Trophoblast cell (in vitro differentiated cells and primary cell): ENCODE measurements around the gene OR2V2. TPM values are rescaled to one million over a fixed set of nuclear protein-coding genes. Genes with fewer than 3 reads are reported as not detected.
"Not testable (repeated sequence)": the region's sequence is repeated elsewhere in the genome, so short reads cannot be mapped to it uniquely, and the experiment has no call there.

Experiments used
- DNase-seq, 2 donors: peaks; one replicate each; pipeline ENCODE4 v3.0.0-alpha.2; 2016
- H2AFZ ChIP-seq: 2 replicates; pipeline ENCODE4 v1.6.1; 2013; ENCODE audit warnings: low read length, moderate library complexity, mild to moderate bottlenecking; ENCODE audit not compliant: insufficient read depth, poor library complexity
- H2AK5ac ChIP-seq: 2 replicates; pipeline ENCODE4 v1.6.1; 2013; ENCODE audit warnings: mild to moderate bottlenecking, low read length
- H2BK120ac ChIP-seq: 2 replicates; pipeline ENCODE4 v1.6.1; 2013; ENCODE audit warnings: low read length, mild to moderate bottlenecking, moderate library complexity; ENCODE audit not compliant: insufficient read depth, poor library complexity
- H2BK12ac ChIP-seq: 2 replicates; pipeline ENCODE4 v1.6.1; 2013; ENCODE audit warnings: mild to moderate bottlenecking, low read length, moderate library complexity
- H2BK5ac ChIP-seq: 2 replicates; pipeline ENCODE4 v1.6.1; 2013; ENCODE audit warnings: low read length, low read depth, moderate library complexity, mild to moderate bottlenecking; ENCODE audit not compliant: poor library complexity
- H3K14ac ChIP-seq: 2 replicates; pipeline ENCODE4 v1.6.1; 2013; ENCODE audit warnings: mild to moderate bottlenecking, low read length
- H3K18ac ChIP-seq: 2 replicates; pipeline ENCODE4 v1.6.1; 2013; ENCODE audit warnings: mild to moderate bottlenecking, low read length
- H3K23ac ChIP-seq: 2 replicates; pipeline ENCODE4 v1.6.1; 2013; ENCODE audit warnings: low read length
- H3K27ac ChIP-seq: 2 replicates; pipeline ENCODE4 v1.5.1; 2013; ENCODE audit warnings: low read depth, mild to moderate bottlenecking, inconsistent platforms, low read length, moderate library complexity
- H3K27me3 ChIP-seq: 2 replicates; pipeline ENCODE4 v1.6.1; 2013; ENCODE audit warnings: inconsistent platforms, mild to moderate bottlenecking, low read length, moderate library complexity; ENCODE audit not compliant: insufficient read depth
- H3K36me3 ChIP-seq, 2 experiments: 1 replicate in 1 of 2; 2 replicates in 1 of 2; pipeline ENCODE4 v1.6.1; 2013; ENCODE audit warnings: low read length in 2 of 2, mild to moderate bottlenecking in 2 of 2, moderate library complexity in 1 of 2; ENCODE audit not compliant: insufficient read depth in 2 of 2, control insufficient read depth in 1 of 2
- H3K4ac ChIP-seq: 2 replicates; pipeline ENCODE4 v1.6.1; 2013; ENCODE audit warnings: low read depth, mild to moderate bottlenecking, low read length, moderate library complexity
- H3K4me1 ChIP-seq, 2 experiments: 1 replicate in 1 of 2; 2 replicates in 1 of 2; pipeline ENCODE4 v1.6.1; 2013; ENCODE audit warnings: low read length in 2 of 2, mild to moderate bottlenecking in 2 of 2, moderate library complexity in 1 of 2; ENCODE audit not compliant: insufficient read depth in 2 of 2, control insufficient read depth in 1 of 2
- H3K4me2 ChIP-seq: 2 replicates; pipeline ENCODE4 v1.6.1; 2013; ENCODE audit warnings: inconsistent platforms, mild to moderate bottlenecking, low read length, moderate library complexity
- H3K4me3 ChIP-seq: 2 replicates; pipeline ENCODE4 v1.5.1; 2013; ENCODE audit warnings: mild to moderate bottlenecking, low read depth, low read length, inconsistent platforms
- H3K79me1 ChIP-seq: one replicate; pipeline ENCODE4 v1.6.1; 2013; ENCODE audit warnings: low read length
- H3K79me2 ChIP-seq: 2 replicates; pipeline ENCODE4 v1.6.1; 2013; ENCODE audit warnings: low read length, mild to moderate bottlenecking; ENCODE audit not compliant: control insufficient read depth, insufficient read depth, poor library complexity
- H3K9ac ChIP-seq: 2 replicates; pipeline ENCODE4 v1.6.1; 2013; ENCODE audit warnings: mild to moderate bottlenecking, low read length
- H3K9me3 ChIP-seq: 2 replicates; pipeline ENCODE4 v1.6.1; 2013; ENCODE audit warnings: low read depth, mild to moderate bottlenecking, control low read depth, inconsistent platforms, low read length; ENCODE audit not compliant: insufficient read depth
- H4K12ac ChIP-seq: 2 replicates; pipeline ENCODE4 v1.6.1; 2013; ENCODE audit warnings: low read depth, mild to moderate bottlenecking, low read length, moderate library complexity
- H4K8ac ChIP-seq: 2 replicates; pipeline ENCODE4 v1.6.1; 2013; ENCODE audit warnings: low read depth, mild to moderate bottlenecking, low read length, moderate library complexity
- H4K91ac ChIP-seq: one replicate; pipeline ENCODE4 v1.6.1; 2013; ENCODE audit warnings: low read depth, mild to moderate bottlenecking, low read length, moderate library complexity
- WGBS: extraction: QIAGEN DNeasy Blood & Tissue Kit; methylation state at CpG from one replicate; pipeline ENCODE4 v1.1.7; 2013; ENCODE audit warnings: missing lambda C conversion rate; ENCODE audit not compliant: insufficient read length, insufficient coverage; ENCODE audit errors: extremely low coverage; 5-methylcytosine and 5-hydroxymethylcytosine counted together
- polyA plus RNA-seq: library from polyadenylated mRNA; stranded (reverse); fragments of 200-250 nt; gene quantifications from 2 replicates; pipeline ENCODE4 v1.2.3, GENCODE V29; 2013

OR2V2 gene, protein sequence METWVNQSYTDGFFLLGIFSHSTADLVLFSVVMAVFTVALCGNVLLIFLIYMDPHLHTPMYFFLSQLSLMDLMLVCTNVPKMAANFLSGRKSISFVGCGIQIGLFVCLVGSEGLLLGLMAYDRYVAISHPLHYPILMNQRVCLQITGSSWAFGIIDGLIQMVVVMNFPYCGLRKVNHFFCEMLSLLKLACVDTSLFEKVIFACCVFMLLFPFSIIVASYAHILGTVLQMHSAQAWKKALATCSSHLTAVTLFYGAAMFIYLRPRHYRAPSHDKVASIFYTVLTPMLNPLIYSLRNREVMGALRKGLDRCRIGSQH
- polyA plus RNA-seq = 0.04 TPM in 2 replicates

DNA sequence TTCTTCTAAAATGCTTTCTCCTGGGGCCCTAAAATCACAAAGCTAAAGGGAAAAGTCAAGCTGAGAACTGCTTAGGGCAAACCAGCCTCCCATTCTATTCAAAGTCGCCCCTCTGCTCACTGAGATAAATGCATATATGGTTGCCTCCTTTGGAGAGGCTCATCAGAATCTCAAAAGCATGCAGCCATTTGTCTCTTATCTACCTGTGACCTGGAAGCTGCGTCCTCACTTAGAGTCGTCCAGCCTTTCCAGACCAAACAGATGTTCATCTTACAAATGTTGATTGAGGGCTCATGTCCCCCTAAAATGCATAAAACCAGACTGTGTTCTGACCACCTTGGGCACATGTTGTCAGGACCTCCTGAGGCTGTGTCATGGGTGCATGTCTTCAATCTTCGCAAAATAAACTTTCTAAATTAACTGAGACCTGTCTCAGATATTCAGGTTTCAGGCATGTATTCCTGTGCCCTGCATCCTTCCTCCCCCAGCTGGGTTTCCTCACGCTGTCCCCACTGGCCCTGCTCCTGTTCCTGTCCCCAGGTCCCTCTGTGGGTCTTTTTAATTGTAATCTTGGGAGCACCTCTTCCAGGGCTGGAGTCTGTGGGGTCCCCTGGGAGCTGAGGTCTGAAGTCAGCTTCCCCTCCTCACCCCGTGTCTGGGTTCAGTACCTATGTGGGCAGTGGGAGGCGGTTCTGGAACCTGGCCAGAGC lies at the start of gene OR2V2:
Gene OR2V2, plus strand, starts transcription at position 660 of the 710 bp plus-strand sequence. CDS start 7,357 bp downstream, outside the sequence.
- not testable (repeated sequence) for DNase-seq, H4K91ac ChIP-seq, H3K18ac ChIP-seq, H3K79me1 ChIP-seq, H2BK12ac ChIP-seq, H2AFZ ChIP-seq, H3K4ac ChIP-seq, H2BK120ac ChIP-seq, H3K4me1 ChIP-seq, H4K12ac ChIP-seq, H3K9me3 ChIP-seq, H4K8ac ChIP-seq, H2AK5ac ChIP-seq, H3K9ac ChIP-seq, H3K4me2 ChIP-seq, H3K79me2 ChIP-seq, H3K27ac ChIP-seq, H3K27me3 ChIP-seq, H3K36me3 ChIP-seq, H3K23ac ChIP-seq, H3K14ac ChIP-seq, H2BK5ac ChIP-seq, H3K4me3 ChIP-seq
- no CpG with 5 or more reads among the region's 7 CpGs for WGBS

DNA sequence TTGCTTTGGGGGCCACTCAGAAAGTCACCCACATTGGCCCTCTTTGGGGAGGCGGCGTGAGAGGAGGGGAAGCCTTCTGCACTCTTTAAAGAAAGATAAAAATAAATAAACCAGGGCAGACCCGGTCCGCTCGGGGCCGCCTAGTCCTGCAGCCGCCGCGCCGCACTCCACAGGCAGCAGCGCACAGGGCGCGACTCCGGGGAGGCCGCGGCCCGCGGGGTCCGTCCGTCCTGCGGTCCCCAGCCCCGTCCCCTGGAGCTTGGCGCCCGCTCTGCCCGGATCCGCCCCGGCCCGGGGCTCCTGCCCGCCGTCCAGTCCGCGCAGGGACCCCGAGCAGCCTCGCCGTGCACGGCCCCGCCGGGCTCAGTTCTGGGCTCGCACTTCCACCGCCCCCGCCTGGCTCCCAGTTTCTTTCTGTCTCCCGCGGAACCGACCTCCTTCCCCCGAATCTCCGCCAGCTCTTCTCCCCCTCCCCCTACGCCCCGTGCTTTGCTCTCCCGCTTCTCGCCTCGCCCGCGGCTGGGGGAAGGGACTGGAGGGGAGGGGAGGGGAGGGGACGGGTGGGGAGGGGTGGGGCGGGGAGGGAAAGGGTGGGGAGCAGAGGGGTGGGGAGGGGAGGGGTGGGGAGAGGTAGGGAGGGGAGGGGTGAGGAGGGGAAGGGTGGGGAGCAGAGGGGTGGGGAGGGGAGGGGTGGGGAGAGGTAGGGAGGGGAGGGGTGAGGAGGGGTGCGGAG lies 49.5 kb upstream of the OR2V2 start:
- not testable (repeated sequence) for H3K23ac ChIP-seq, H2AK5ac ChIP-seq, H3K79me2 ChIP-seq, H3K4me2 ChIP-seq, H4K8ac ChIP-seq, H4K12ac ChIP-seq, H4K91ac ChIP-seq, H3K4ac ChIP-seq, H2BK120ac ChIP-seq, H3K9ac ChIP-seq, H3K18ac ChIP-seq, H3K14ac ChIP-seq, H3K27ac ChIP-seq, H3K4me3 ChIP-seq, H3K36me3 ChIP-seq, DNase-seq, H2BK5ac ChIP-seq, H2BK12ac ChIP-seq, H3K4me1 ChIP-seq, H2AFZ ChIP-seq, H3K79me1 ChIP-seq
- WGBS = no CpG with 5 or more reads among the region's 56 CpGs
- Histone ChIP-seq H3K27me3 (peaks cover 20% of the 10 kb centered on the region), H3K9me3 (peaks cover 11% of the 10 kb centered on the region)

DNA sequence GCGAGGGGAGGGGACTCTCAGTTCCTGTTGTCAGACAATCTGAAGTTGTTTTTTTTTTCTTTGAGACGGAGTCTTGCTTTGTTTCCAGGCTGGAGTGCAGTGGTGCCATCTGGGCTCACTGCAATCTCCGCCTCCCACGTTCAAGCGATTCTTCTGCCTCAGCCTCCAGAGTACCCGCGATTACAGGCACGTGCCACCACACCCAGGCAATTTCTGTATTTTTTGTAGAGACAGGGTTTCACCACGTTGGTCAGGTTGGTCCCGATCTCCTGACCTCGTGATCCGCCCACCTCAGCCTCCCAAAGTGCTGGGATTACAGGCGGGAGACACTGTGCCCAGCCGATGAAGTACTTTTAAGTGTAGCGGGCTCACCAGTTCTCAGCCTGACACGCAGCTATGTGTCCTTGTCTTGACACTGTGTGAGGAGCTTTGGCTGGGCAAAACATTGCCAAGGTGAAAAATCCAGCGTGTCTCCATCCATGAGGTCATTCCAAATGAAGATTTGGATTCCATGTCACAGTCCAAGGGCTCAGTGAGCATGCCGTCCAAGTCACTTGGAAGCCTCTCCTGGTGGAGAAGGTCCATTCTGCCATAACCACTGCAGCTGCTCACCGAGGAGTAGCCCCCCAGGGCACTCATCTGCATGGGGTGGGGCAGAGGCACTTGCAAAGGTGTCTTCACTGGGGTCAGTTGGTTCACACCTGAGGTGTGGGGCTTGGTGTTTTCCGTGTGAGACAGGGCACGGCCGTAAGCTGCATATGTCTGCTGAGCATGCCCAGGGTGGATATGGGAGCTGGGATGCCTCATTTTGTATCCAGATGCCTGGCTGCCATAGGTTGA lies 48.4 kb upstream of the OR2V2 start:
- no peak overlapping the region for H3K4ac ChIP-seq
- no peak overlapping the region for H3K14ac ChIP-seq
- H2BK5ac ChIP-seq = no peak overlapping the region
- peaks cover 0 to 3% of the 10 kb centered on the region in 2 experiments for H3K4me1 ChIP-seq
- H3K4me3 ChIP-seq = no peak overlapping the region
- H2AFZ ChIP-seq = no peak overlapping the region
- no peak overlapping the region for H2BK12ac ChIP-seq
- no peak overlapping the region for H3K23ac ChIP-seq
- no peaks in the 10 kb centered on the region for H3K36me3 ChIP-seq
- no peak overlapping the region for H4K12ac ChIP-seq
- H3K18ac ChIP-seq = no peak overlapping the region
- H3K9ac ChIP-seq = no peak overlapping the region
- no peak for DNase-seq
- H4K91ac ChIP-seq = no peak overlapping the region
- no peak overlapping the region for H2AK5ac ChIP-seq
- no peaks in the 10 kb centered on the region for H3K79me1 ChIP-seq
- H4K8ac ChIP-seq = no peak overlapping the region
- H2BK120ac ChIP-seq = no peak overlapping the region
- H3K4me2 ChIP-seq = no peak overlapping the region
- WGBS = no CpG with 5 or more reads among the region's 22 CpGs
- no peaks in the 10 kb centered on the region for H3K79me2 ChIP-seq
- peaks cover 21% of the 10 kb centered on the region for H3K27me3 ChIP-seq
- peaks cover 11% of the 10 kb centered on the region for H3K9me3 ChIP-seq
- no peak overlapping the region for H3K27ac ChIP-seq

DNA sequence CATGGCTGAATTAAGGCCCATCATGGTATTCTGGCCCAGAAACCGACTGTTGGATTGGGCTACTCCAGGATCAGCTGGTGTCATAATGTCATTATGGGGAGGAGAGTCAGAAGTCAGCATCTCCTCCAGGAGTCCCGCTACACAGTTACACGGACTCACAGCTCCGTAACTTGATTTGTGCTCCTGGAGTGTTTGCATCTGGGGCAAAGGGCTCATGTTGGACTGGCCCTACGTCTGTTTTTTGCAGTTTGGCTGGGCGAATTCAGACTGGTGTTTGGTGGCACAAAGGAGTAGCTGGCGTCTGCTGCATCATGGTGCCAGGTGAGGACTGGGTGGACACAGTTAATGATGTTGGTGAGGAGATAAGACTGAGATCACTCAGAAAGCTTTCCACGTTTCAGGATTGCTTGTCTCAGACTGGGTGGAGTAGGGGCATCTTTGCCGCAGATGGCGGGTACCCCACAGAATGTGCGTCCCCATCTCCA lies 47.7 kb upstream of the OR2V2 start:
- Histone ChIP-seq H3K36me3 (no peaks in the 10 kb centered on the region), H3K4ac (no peak overlapping the region), H3K4me3 (no peak overlapping the region), H3K27me3 (peaks cover 27% of the 10 kb centered on the region), H3K14ac (no peak overlapping the region), H2AK5ac (no peak overlapping the region), H4K12ac (no peak overlapping the region), H4K91ac (no peak overlapping the region), H3K4me2 (no peak overlapping the region), H2BK12ac (no peak overlapping the region), H3K9me3 (peaks cover 13% of the 10 kb centered on the region), H4K8ac (no peak overlapping the region), H2BK120ac (no peak overlapping the region), H2AFZ (no peak overlapping the region), H3K27ac (no peak overlapping the region), H3K18ac (no peak overlapping the region), H3K79me2 (no peaks in the 10 kb centered on the region), H3K23ac (no peak overlapping the region), H3K9ac (no peak overlapping the region), H3K4me1 (peaks cover 0 to 3% of the 10 kb centered on the region in 2 experiments), H3K79me1 (no peaks in the 10 kb centered on the region), H2BK5ac (no peak overlapping the region)
- no CpG with 5 or more reads among the region's 11 CpGs for WGBS
- no peak for DNase-seq
